ENCODE results near the gene PHYKPL. TPM values are rescaled to one million over a fixed set of nuclear protein-coding genes. Genes with fewer than 3 reads are reported as not detected.
"Not testable (repeated sequence)": the region's sequence is repeated elsewhere in the genome, so short reads cannot be mapped to it uniquely, and the experiment has no call there.

Gene PHYKPL
- total and polyA plus RNA-seq, 8 donors, result 22.9 to 262 (median 44.4) TPM

GRCh38 chr5:178201927-178202235 lies 30.7 kb downstream of the PHYKPL start:
- DNase-seq, result no peak
- no peak overlapping the region for H3K27ac ChIP-seq

DNA sequence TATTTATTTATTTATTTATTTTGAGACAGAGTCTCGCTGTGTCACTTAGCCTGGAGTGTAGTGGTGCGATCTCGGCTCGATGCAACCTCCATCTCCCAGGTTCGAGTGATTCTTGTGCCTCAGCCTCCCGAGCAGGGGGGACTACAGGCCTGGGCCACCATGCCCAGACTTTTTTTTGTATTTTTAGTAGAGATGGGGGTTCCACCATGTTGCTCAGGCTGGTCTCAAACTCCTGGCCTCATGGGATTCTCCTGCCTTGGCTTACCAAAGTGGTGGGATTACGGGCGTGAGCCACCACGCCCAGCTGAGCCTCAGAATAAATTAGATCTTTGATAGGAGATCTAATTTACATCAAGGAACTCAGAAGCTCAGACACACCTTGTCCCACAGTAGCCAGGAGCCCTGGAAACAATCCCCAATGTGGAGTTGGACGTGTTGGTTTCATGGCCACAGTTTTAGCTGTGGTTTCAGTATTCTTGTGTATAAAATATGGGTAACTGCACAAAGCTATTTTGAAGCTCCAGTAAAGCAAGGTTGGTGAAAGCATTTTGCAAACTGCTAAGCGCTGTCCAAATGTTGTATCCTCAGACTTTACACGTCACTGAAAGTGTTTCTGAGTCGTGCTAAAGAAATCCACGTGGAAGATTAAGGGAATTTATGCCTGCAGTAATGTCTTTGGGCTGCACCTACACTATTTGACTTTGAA lies 31.2 kb downstream of the PHYKPL start:
- TF ChIP-seq POLR2AphosphoS5 (IDR thresholded peaks at IDR 0.05) (no peak), POLR2A (IDR thresholded peaks at IDR 0.05) (no peak), EP300 (IDR thresholded peaks at IDR 0.05) (no peak)
- TF ChIP-seq, protein P1, sequence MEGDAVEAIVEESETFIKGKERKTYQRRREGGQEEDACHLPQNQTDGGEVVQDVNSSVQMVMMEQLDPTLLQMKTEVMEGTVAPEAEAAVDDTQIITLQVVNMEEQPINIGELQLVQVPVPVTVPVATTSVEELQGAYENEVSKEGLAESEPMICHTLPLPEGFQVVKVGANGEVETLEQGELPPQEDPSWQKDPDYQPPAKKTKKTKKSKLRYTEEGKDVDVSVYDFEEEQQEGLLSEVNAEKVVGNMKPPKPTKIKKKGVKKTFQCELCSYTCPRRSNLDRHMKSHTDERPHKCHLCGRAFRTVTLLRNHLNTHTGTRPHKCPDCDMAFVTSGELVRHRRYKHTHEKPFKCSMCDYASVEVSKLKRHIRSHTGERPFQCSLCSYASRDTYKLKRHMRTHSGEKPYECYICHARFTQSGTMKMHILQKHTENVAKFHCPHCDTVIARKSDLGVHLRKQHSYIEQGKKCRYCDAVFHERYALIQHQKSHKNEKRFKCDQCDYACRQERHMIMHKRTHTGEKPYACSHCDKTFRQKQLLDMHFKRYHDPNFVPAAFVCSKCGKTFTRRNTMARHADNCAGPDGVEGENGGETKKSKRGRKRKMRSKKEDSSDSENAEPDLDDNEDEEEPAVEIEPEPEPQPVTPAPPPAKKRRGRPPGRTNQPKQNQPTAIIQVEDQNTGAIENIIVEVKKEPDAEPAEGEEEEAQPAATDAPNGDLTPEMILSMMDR (IDR thresholded peaks at IDR 0.05), result no peak
- WGBS, 5 donors, result 82 to 86% (median 85%) methylated on average over 14 of the region's 14 CpGs
- intact Hi-C loops (cut with DNase I; ENCODE audit: low total_unique reads), result no loop called here
- no peaks in the 10 kb centered on the region for H3K27me3 ChIP-seq
- peaks cover 9 to 19% (median 16%) of the 10 kb centered on the region in 4 donors for H3K4me1 ChIP-seq
- no peak overlapping the region for H3K27ac ChIP-seq
- DNase-seq, result no peak
- H3K9me3 ChIP-seq, result no peaks in the 10 kb centered on the region
- no peak overlapping the region for H3K4me3 ChIP-seq
- H3K36me3 ChIP-seq, result peaks cover 0 to 1% (median under 1%) of the 10 kb centered on the region in 4 donors

More at GRCh38 chr5:178201927-178202235, 30.7 kb downstream of the PHYKPL start:
- H3K4me3 ChIP-seq, result no peak overlapping the region
- H3K4me1 ChIP-seq, result peaks cover 14 to 24% (median 21%) of the 10 kb centered on the region in 4 donors
- intact Hi-C loops (cut with DNase I; ENCODE audit: low total_unique reads), result no loop called here
- no peaks in the 10 kb centered on the region for H3K9me3 ChIP-seq
- no peaks in the 10 kb centered on the region for H3K27me3 ChIP-seq
- TF ChIP-seq POLR2AphosphoS5 (IDR thresholded peaks at IDR 0.05), result no peak
- 34 to 50% (median 38%) methylated on average over 2 of the region's 2 CpGs for WGBS, 5 donors
- H3K36me3 ChIP-seq, result peaks cover 4 to 6% (median 6%) of the 10 kb centered on the region in 4 donors

DNA sequence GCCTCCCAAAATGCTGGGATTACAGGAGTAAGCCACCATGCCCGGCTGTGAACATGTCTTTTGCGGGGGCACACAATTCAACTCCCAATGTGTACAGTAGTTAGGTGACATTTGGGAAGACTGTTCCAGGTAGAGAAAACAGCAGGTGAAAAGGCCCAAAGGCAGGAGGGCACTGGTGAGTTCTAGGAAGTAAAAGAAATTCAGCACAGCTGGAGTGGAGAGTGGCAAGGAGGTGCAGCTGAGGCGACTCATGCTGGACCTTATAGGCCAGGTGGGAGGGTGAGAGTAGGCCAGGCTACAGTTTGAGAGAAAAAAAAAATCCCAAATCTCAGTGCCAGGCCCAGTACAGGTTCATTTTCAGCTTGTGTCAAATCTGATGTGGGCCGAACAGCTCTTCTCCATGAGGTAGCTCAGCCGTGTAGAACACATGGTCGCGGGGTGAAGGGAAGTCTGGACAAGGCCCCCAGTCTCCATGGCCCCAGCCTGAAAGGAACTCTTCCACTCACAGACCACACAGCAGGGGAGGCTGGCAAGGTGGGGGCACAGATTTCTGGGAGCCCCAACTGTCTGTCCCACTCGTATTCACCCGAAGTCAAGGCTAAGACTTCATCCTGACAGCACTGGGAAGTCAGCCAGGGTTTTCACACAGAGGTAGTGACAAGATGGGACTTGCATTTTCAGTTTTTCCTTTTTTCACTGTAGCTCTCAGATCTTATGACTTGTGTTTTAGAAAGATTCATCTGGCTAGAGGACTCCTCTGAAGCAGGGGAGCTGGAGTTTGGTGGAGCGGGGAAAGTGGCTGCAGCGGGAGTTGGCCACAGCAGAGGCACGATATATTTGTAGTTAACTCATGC lies 32.8 kb downstream of the PHYKPL start:
- peaks cover 0 to 10% (median 6%) of the 10 kb centered on the region in 4 donors for H3K4me1 ChIP-seq
- intact Hi-C loops (cut with DNase I; ENCODE audit: low total_unique reads), result no loop called here
- no peak for TF ChIP-seq POLR2A (IDR thresholded peaks at IDR 0.05)
- TF ChIP-seq, protein P1 (IDR thresholded peaks at IDR 0.05), result no peak
- TF ChIP-seq EP300 (IDR thresholded peaks at IDR 0.05), result no peak
- no peak for TF ChIP-seq POLR2AphosphoS5 (IDR thresholded peaks at IDR 0.05)
- no peaks in the 10 kb centered on the region for H3K36me3 ChIP-seq
- 80 to 89% (median 86%) methylated on average over 12 of the region's 12 CpGs for WGBS, 5 donors
- no peak overlapping the region for H3K4me3 ChIP-seq
- no peak overlapping the region for H3K27ac ChIP-seq
- no peaks in the 10 kb centered on the region for H3K9me3 ChIP-seq
- H3K27me3 ChIP-seq, result peaks cover 0 to under 1% (median 0%) of the 10 kb centered on the region in 3 donors
- no peak for DNase-seq

GRCh38 chr5:178198706-178199105 lies 33.9 kb downstream of the PHYKPL start:
- no peaks in the 10 kb centered on the region for H3K36me3 ChIP-seq
- TF ChIP-seq POLR2AphosphoS5 (IDR thresholded peaks at IDR 0.05) (no peak), POLR2A (IDR thresholded peaks at IDR 0.05) (no peak), EP300 (IDR thresholded peaks at IDR 0.05) (no peak)
- TF ChIP-seq, protein P1 (IDR thresholded peaks at IDR 0.05), result no peak
- H3K4me3 ChIP-seq, result no peak overlapping the region
- H3K9me3 ChIP-seq, result no peaks in the 10 kb centered on the region
- intact Hi-C loops (cut with DNase I; ENCODE audit: low total_unique reads), result no loop called here
- H3K27me3 ChIP-seq, result peaks cover 0 to 12% (median 0%) of the 10 kb centered on the region in 3 donors
- H3K4me1 ChIP-seq, result peaks cover 0 to 3% (median 2%) of the 10 kb centered on the region in 4 donors
- no peak overlapping the region for H3K27ac ChIP-seq
- no peak for DNase-seq
- WGBS, 5 donors, result 74 to 85% (median 79%) methylated on average over 9 to 11 of the region's 11 CpGs

DNA sequence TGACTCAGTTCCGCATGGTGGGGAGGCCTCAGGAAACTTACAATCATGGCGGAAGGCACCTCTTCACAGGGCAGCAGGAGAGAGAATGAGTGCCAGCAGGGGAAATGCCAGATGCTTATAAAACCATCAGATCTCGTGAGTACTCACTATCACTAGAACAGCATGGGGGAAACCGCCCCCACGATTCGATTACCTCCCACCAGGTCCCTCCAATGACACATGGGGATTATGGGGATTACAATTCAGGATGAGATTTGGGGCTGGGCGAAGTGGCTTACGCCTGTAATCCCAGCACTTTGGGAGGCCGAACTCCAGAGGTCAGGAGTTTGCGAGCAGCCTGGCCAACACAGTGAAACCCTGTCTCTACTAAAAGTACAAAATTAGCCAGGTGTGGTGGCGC lies 34.5 kb downstream of the PHYKPL start:
- WGBS, 5 donors, result 70 to 85% (median 78%) methylated on average over 10 to 11 of the region's 11 CpGs
- not testable (repeated sequence) for H3K4me3 ChIP-seq, H3K9me3 ChIP-seq

More for the DNA sequence above, 34.5 kb downstream of the PHYKPL start:
- H3K4me1 ChIP-seq; H3K27ac ChIP-seq; H3K36me3 ChIP-seq; intact Hi-C loops (cut with DNase I; ENCODE audit: low total_unique reads); DNase-seq: not testable (repeated sequence)
- H3K27me3 ChIP-seq, result peaks cover 0 to 17% (median 0%) of the 10 kb centered on the region in 3 donors
